Erythroblast (primary cell): ENCODE measurements around the gene SMNDC1.

ENCODE experiments used
- DNase-seq, 2 experiments: peaks; one replicate each; lab custom pipeline; 2025; lab: John Stamatoyannopoulos, UW
- GATA1 ChIP-seq: IDR thresholded peaks from 2 replicates; pipeline ENCODE4 v1.6.1; 2011; ENCODE audit warnings: low read depth, mild to moderate bottlenecking, control low read depth, low read length, moderate library complexity
- POLR2A ChIP-seq: IDR thresholded peaks from 2 replicates; pipeline ENCODE4 v1.6.1; 2011; ENCODE audit warnings: mild to moderate bottlenecking, low read length

SMNDC1 gene

GRCh38 chr10:110304780-110305421, at the start of gene SMNDC1:
SMNDC1 (minus strand) TSS chr10:110304920; CDS start chr10:110303587, 1,333 bp downstream.
- peak; percentile 97 to 98 for DNase-seq
- TF ChIP-seq GATA1 (no peak), POLR2A (peak; percentile 89)

- DNase-seq, result peak; percentile 64 to 76
- TF ChIP-seq POLR2A, result no peak
- no peak for TF ChIP-seq GATA1
These were observed 49.6 kb upstream of the SMNDC1 start for GRCh38 chr10:110354322-110354766.

DNA sequence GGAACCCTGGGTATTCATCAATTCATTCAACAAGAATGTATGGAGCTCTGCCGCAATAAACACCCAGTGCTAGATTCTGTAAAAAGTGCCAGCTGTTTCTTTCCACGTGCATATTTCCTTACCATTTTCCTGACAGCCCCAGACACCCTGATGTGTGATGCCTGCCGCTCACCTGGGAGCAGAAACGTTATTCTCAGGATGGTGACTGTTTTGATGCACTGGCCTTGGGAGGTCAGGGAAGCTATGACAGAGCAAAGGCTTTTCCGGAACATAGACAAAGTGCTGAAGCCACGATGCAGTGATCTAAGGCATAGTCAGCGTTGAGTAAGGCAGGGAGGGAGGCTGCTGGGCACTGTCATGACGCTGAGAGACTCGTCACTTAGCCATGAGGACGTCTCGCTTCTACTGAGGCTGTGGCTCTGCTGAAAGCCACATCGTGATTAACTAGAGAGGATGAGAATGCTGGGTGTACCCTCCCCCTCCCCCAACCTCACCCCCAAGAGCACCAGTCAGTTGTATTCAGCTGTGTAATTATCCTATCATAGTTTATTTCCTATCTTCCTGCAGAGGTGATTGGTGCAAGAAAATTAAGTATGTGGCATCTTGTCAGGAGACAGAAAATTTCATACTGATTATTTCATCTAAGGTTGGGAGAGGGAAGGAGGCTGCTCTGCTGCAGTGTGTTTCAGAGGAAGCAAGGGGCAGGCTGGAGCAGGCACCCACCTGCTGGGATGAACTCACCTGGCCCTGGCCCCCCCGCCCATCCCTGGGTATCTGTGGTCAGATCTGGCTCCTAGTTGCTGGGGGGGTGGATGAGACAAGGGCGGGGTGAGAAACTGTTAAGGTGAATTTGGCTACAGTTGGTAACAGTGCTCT, 48.8 kb upstream of the SMNDC1 start:
- TF ChIP-seq GATA1, result no peak
- no peak for TF ChIP-seq POLR2A
- no peak for DNase-seq

GRCh38 chr10:110352930-110353243, 48.2 kb upstream of the SMNDC1 start:
- DNase-seq, result no peak
- TF ChIP-seq GATA1, result no peak
- TF ChIP-seq POLR2A, result no peak

GRCh38 chr10:110350812-110351211, 46.1 kb upstream of the SMNDC1 start:
- DNase-seq, result no peak
- TF ChIP-seq GATA1 (no peak), POLR2A (no peak)

DNA sequence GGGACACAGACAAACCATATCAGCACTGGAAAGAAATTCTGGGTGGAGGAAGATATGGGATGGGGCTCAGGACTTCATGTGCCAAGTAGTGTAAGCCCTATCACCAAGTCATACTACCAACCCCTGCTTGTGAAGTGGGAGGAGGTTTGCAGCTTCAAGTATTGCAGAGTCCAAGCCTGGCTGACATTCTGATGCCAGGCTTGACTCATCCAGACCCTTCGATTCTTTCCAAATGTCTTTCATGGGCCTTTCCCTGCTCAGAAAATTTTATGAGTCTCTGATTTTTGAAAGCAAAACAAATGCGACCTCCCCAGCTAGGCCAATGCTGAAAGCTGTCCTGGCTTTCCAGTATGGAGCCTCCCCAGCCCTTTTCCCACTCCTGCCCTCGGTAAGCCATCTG, 45.1 kb upstream of the SMNDC1 start:
- no peak for TF ChIP-seq POLR2A
- TF ChIP-seq GATA1, result no peak
- peak in 1 of 2 experiments; percentile 49 for DNase-seq

GRCh38 chr10:110349386-110349785, 44.7 kb upstream of the SMNDC1 start:
- DNase-seq, result no peak
- TF ChIP-seq POLR2A (no peak), GATA1 (no peak)

- DNase-seq, result no peak
- TF ChIP-seq POLR2A (no peak), GATA1 (no peak)
These were observed 43.6 kb upstream of the SMNDC1 start for GRCh38 chr10:110348336-110348735.

- TF ChIP-seq POLR2A (no peak), GATA1 (no peak)
These were observed 42.2 kb upstream of the SMNDC1 start for GRCh38 chr10:110346914-110347313.

DNA sequence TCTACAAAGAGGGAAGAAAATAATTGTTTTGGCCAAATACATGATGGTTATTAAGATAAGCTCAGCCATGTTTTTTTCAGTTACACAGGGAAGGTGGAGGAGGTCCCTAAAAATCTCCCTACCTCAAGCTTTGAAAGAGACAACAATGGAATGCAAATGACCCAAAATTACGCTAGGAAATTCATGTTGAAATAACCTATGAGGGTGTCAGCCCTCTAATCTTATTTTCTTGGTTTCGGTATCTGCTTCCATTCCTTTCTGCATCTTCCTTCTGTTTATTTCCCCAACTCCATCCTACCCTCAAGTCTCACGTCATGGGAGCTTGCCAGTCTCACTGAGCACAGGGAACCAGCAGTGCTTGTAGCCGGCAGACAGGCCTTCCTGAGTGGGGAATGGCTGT, 40.6 kb upstream of the SMNDC1 start:
- no peak for TF ChIP-seq GATA1
- no peak for TF ChIP-seq POLR2A
- DNase-seq, result no peak

More at GRCh38 chr10:110346914-110347313, 42.2 kb upstream of the SMNDC1 start:
- no peak for DNase-seq

DNA sequence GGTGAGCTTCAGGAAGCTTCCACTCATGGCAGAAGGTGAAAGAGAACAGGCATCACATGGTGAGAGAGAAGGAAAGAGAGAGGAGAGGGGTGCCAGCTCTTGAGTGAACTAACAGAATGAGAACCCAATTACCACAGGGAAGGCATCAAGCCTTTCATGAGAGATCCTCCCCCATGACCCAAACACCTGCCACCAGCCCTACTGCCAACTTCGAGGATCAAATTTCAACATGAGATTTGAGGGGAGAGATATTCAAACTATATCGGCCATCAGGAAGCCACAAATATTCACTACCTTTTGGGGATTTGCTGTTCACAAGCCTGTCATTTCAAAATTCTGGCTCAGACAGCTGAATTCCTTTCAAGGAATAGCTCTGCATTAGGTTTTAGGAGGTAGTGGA, 39.9 kb upstream of the SMNDC1 start:
- no peak for DNase-seq
- TF ChIP-seq POLR2A (no peak), GATA1 (no peak)

DNA sequence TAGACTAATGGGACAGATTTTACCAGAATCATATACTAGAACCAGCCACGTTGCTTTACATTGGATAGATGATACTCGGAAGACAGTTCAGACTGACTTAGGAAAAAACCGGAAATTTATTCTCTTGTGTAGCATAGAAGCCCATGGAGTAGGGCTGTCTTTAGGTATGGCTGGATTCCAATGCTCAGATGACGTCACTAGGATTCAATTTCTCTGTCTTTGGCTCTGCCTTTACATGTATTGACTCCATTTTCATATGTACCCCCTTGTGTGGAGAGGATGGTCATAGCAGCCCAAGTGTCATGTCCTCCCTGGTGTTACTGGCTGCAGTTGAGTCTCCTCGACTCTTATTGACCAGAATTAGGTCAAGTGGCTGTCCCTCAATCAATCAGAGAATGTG, 39.2 kb upstream of the SMNDC1 start:
- DNase-seq, result no peak
- TF ChIP-seq GATA1 (no peak), POLR2A (no peak)

- TF ChIP-seq POLR2A (no peak), GATA1 (no peak)
- DNase-seq, result no peak
These were observed 36.1 kb upstream of the SMNDC1 start for GRCh38 chr10:110340816-110341215.

GRCh38 chr10:110340122-110340521, 35.4 kb upstream of the SMNDC1 start:
- TF ChIP-seq POLR2A, result no peak
- no peak for TF ChIP-seq GATA1
- no peak for DNase-seq
